ENCODE results near the gene CNDP1. TPM values are rescaled to one million over a fixed set of nuclear protein-coding genes. Genes with fewer than 3 reads are reported as not detected.
A peak's percentile ranks its signal among the peaks of the same experiment; 100 is the strongest.
"Not testable (repeated sequence)": the region's sequence is repeated elsewhere in the genome, so short reads cannot be mapped to it uniquely, and the experiment has no call there.

CNDP1 gene
- total and polyA plus RNA-seq, 2 donors (not counting 1 experiment from before 2014, with no cell fraction given) = 0.19 to 0.57 TPM

- peak; percentile 61 for DNase-seq
- H4K20me1 ChIP-seq (ENCODE audit: control insufficient read depth, insufficient read depth, low read length, poor library complexity, severe bottlenecking) = peaks cover 2% of the 10 kb centered on the region
- H3K9me3 ChIP-seq (ENCODE audit: control extremely low read depth in 1 of 3, control insufficient read depth in 2 of 3, insufficient read depth in 1 of 3, low read length in 2 of 3) = no peaks in the 10 kb centered on the region
- Mint-ChIP-seq H3K9me3 (ENCODE audit: insufficient read depth) (no peaks in the 10 kb centered on the region), H3K27ac (peak overlapping the region; percentile 92), H3K4me1 (peaks cover 62% of the 10 kb centered on the region), H3K27me3 (no peaks in the 10 kb centered on the region), H3K4me3 (peak overlapping the region; percentile 87)
- WGBS (ENCODE audit: insufficient coverage) = 7% methylated on average over 4 of the region's 9 CpGs
- H3K27me3 ChIP-seq (replicated peaks in 1 of 4; ENCODE audit: control extremely low read depth in 1 of 4, control insufficient read depth in 3 of 4, insufficient read depth in 4 of 4, low read length in 3 of 4) = no peaks in the 10 kb centered on the region
- H3K4me1 ChIP-seq (ENCODE audit: control insufficient read depth in 2 of 2, insufficient read depth in 2 of 2, low read length in 2 of 2) = peaks cover 45 to 59% of the 10 kb centered on the region in 2 donors
- H2AFZ ChIP-seq (ENCODE audit: insufficient read depth, low read depth, low read length, poor library complexity, severe bottlenecking) = peak overlapping the region; percentile 66
- CTCF ChIA-PET = interaction anchor here (1.0 to 1.3 kb wide), 5 partner anchors 13 to 157 kb away, joined by 3 to 5 read pairs (median 4); no protein-coding TSS in a partner anchor
- intact Hi-C loops (cut with micrococcal nuclease) = loop anchor here (1.0 to 10.0 kb wide), 5 partner anchors 157 to 1998 kb away; partner anchors contain the start of genes TSHZ1 and ZNF516
- peak overlapping the region; percentile 68 for H3K9ac ChIP-seq (ENCODE audit: low read length)
- H3K79me2 ChIP-seq (ENCODE audit: control insufficient read depth, insufficient read depth, low read length) = peaks cover 46% of the 10 kb centered on the region
- peak overlapping the region; percentile 41 to 72 (median 58) for H3K4me3 ChIP-seq (ENCODE audit: control extremely low read depth in 1 of 5, extremely low read depth in 1 of 5, insufficient read depth in 1 of 5, low read depth in 2 of 5, low read length in 4 of 5)
- peaks cover 2 to 37% of the 10 kb centered on the region in 2 experiments for H3K36me3 ChIP-seq (replicated peaks in 1 of 2; ENCODE audit: control extremely low read depth in 1 of 2, control insufficient read depth in 1 of 2, extremely low read depth in 1 of 2, insufficient read depth in 2 of 2, low read length in 1 of 2)
- peak overlapping the region; percentile 71 for H3K4me2 ChIP-seq (replicated peaks; ENCODE audit: low read depth, low read length, poor library complexity, severe bottlenecking)
- no peak for ATAC-seq (ENCODE audit: low read depth)
- H3K27ac ChIP-seq (ENCODE audit: low read length in 2 of 2) = peak overlapping the region; percentile 70 to 91
- no peak for TF ChIP-seq EZH2 (IDR thresholded peaks at IDR 0.05; ENCODE audit: borderline replicate concordance, insufficient read depth, low read depth, low read length, poor library complexity, severe bottlenecking)
- TF ChIP-seq, protein P1, sequence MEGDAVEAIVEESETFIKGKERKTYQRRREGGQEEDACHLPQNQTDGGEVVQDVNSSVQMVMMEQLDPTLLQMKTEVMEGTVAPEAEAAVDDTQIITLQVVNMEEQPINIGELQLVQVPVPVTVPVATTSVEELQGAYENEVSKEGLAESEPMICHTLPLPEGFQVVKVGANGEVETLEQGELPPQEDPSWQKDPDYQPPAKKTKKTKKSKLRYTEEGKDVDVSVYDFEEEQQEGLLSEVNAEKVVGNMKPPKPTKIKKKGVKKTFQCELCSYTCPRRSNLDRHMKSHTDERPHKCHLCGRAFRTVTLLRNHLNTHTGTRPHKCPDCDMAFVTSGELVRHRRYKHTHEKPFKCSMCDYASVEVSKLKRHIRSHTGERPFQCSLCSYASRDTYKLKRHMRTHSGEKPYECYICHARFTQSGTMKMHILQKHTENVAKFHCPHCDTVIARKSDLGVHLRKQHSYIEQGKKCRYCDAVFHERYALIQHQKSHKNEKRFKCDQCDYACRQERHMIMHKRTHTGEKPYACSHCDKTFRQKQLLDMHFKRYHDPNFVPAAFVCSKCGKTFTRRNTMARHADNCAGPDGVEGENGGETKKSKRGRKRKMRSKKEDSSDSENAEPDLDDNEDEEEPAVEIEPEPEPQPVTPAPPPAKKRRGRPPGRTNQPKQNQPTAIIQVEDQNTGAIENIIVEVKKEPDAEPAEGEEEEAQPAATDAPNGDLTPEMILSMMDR (IDR thresholded peaks at IDR 0.05) = no peak
- POLR2A ChIA-PET = no interaction called here
Measured at GRCh38 chr18:74499633-74500032, 34.7 kb upstream of the CNDP1 start.

DNA sequence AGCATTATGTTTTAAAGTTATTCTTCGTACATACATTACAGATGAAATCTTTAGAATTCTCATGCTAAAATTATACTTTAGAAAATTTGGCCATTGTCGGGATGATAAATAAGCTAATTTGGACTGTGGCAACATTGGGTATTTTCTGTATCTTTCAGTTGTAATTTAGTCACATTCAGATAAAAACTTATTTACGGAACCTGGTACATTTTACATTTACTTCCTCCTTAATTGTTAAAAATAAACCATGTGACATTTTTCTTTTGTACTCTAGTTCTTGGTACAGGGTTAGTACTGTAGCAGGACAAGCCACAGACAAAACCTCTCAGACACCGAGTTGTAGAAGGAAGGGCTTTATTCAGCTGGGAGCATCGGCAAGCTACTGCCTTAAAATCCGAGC lies 33.9 kb upstream of the CNDP1 start:
- H3K27me3 Mint-ChIP-seq = no peaks in the 10 kb centered on the region
- Histone ChIP-seq H3K27ac (ENCODE audit: low read length in 2 of 2) (peak overlapping the region; percentile 70 to 91), H3K79me2 (ENCODE audit: control insufficient read depth, insufficient read depth, low read length) (peaks cover 53% of the 10 kb centered on the region), H3K4me2 (replicated peaks; ENCODE audit: low read depth, low read length, poor library complexity, severe bottlenecking) (peak overlapping the region; percentile 71), H2AFZ (ENCODE audit: insufficient read depth, low read depth, low read length, poor library complexity, severe bottlenecking) (peak overlapping the region; percentile 12), H3K9me3 (ENCODE audit: control extremely low read depth in 1 of 3, control insufficient read depth in 2 of 3, insufficient read depth in 1 of 3, low read length in 2 of 3) (no peaks in the 10 kb centered on the region), H3K27me3 (replicated peaks in 1 of 4; ENCODE audit: control extremely low read depth in 1 of 4, control insufficient read depth in 3 of 4, insufficient read depth in 4 of 4, low read length in 3 of 4) (no peaks in the 10 kb centered on the region), H3K4me3 (ENCODE audit: control extremely low read depth in 1 of 5, extremely low read depth in 1 of 5, insufficient read depth in 1 of 5, low read depth in 2 of 5, low read length in 4 of 5) (peak overlapping the region; percentile 16 to 72 (median 52)), H3K4me1 (ENCODE audit: control insufficient read depth in 2 of 2, insufficient read depth in 2 of 2, low read length in 2 of 2) (peaks cover 44 to 59% of the 10 kb centered on the region in 2 donors), H3K9ac (ENCODE audit: low read length) (peak overlapping the region; percentile 68), H3K36me3 (replicated peaks in 1 of 2; ENCODE audit: control extremely low read depth in 1 of 2, control insufficient read depth in 1 of 2, extremely low read depth in 1 of 2, insufficient read depth in 2 of 2, low read length in 1 of 2) (peaks cover 2 to 44% of the 10 kb centered on the region in 2 experiments), H4K20me1 (ENCODE audit: control insufficient read depth, insufficient read depth, low read length, poor library complexity, severe bottlenecking) (peaks cover 10% of the 10 kb centered on the region)
- ChIA-PET POLR2A (no interaction called here), CTCF (interaction anchor here (0.7 to 1.3 kb wide), 5 partner anchors 51 to 306 kb away, joined by 3 to 5 read pairs (median 4); no protein-coding TSS in a partner anchor)
- H3K4me1 Mint-ChIP-seq = peaks cover 61% of the 10 kb centered on the region
- H3K9me3 Mint-ChIP-seq (ENCODE audit: insufficient read depth) = no peaks in the 10 kb centered on the region
- intact Hi-C loops (cut with micrococcal nuclease) = no loop called here
- H3K4me3 Mint-ChIP-seq = peak overlapping the region; percentile 87
- TF ChIP-seq EZH2 (IDR thresholded peaks at IDR 0.05; ENCODE audit: borderline replicate concordance, insufficient read depth, low read depth, low read length, poor library complexity, severe bottlenecking) = no peak
- TF ChIP-seq, protein P1 (IDR thresholded peaks at IDR 0.05) = no peak
- DNase-seq (peak; percentile 52), ATAC-seq (ENCODE audit: low read depth) (no peak)
- H3K27ac Mint-ChIP-seq = peak overlapping the region; percentile 93
- WGBS (ENCODE audit: insufficient coverage) = no CpG with 5 or more reads among the region's 6 CpGs

DNA sequence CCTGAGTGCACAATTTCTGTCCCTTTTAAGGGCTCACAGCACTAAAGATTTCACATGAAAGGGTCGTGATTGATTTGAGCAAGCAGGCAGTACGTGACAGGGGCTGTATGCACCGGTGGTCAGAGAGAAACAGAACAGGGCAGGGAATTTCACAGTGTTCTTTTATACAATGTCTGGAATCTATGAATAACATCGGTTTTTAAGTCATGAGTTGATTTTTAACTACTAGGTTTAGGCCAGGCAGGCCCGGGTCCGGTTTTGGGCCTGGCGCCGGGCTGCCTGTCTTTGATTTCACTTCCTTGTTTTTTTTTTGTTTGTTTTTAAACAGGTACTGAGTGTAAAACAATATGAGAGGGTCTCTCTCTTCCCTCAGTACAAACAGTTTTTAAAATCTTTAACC lies 33.5 kb upstream of the CNDP1 start:
- H3K9me3 Mint-ChIP-seq (ENCODE audit: insufficient read depth); intact Hi-C loops (cut with micrococcal nuclease); H3K9me3 ChIP-seq (ENCODE audit: control extremely low read depth in 1 of 3, control insufficient read depth in 2 of 3, insufficient read depth in 1 of 3, low read length in 2 of 3); POLR2A ChIA-PET; H3K27me3 Mint-ChIP-seq; ATAC-seq (ENCODE audit: low read depth); H3K27me3 ChIP-seq (replicated peaks in 1 of 4; ENCODE audit: control extremely low read depth in 1 of 4, control insufficient read depth in 3 of 4, insufficient read depth in 4 of 4, low read length in 3 of 4): not testable (repeated sequence)
- Histone ChIP-seq H3K9ac (ENCODE audit: low read length) (peak overlapping the region; percentile 68), H3K36me3 (replicated peaks in 1 of 2; ENCODE audit: control extremely low read depth in 1 of 2, control insufficient read depth in 1 of 2, extremely low read depth in 1 of 2, insufficient read depth in 2 of 2, low read length in 1 of 2) (peaks cover 2 to 48% of the 10 kb centered on the region in 2 experiments), H3K27ac (ENCODE audit: low read length in 2 of 2) (peak overlapping the region; percentile 70 to 91), H3K4me1 (ENCODE audit: control insufficient read depth in 2 of 2, insufficient read depth in 2 of 2, low read length in 2 of 2) (peaks cover 43 to 56% of the 10 kb centered on the region in 2 donors), H3K79me2 (ENCODE audit: control insufficient read depth, insufficient read depth, low read length) (peaks cover 57% of the 10 kb centered on the region), H2AFZ (ENCODE audit: insufficient read depth, low read depth, low read length, poor library complexity, severe bottlenecking) (peak overlapping the region; percentile 12), H3K4me2 (replicated peaks; ENCODE audit: low read depth, low read length, poor library complexity, severe bottlenecking) (peak overlapping the region; percentile 71), H4K20me1 (ENCODE audit: control insufficient read depth, insufficient read depth, low read length, poor library complexity, severe bottlenecking) (peaks cover 14% of the 10 kb centered on the region), H3K4me3 (ENCODE audit: control extremely low read depth in 1 of 5, extremely low read depth in 1 of 5, insufficient read depth in 1 of 5, low read depth in 2 of 5, low read length in 4 of 5) (peak overlapping the region in 4 of 5 experiments; percentile 16 to 72 (median 48))
- peak overlapping the region; percentile 93 for H3K27ac Mint-ChIP-seq
- H3K4me1 Mint-ChIP-seq = peaks cover 58% of the 10 kb centered on the region
- CTCF ChIA-PET = interaction anchor here (0.7 to 1.3 kb wide), 4 partner anchors 51 to 306 kb away, joined by 4 to 5 read pairs (median 4); no protein-coding TSS in a partner anchor
- peak; percentile 58 for DNase-seq
- peak overlapping the region; percentile 87 for H3K4me3 Mint-ChIP-seq
- WGBS (ENCODE audit: insufficient coverage) = 67% methylated on average over 4 of the region's 8 CpGs

All from B cell (primary cell).